ENCODE measurements around the gene ABCA13.

ABCA13 gene

DNA sequence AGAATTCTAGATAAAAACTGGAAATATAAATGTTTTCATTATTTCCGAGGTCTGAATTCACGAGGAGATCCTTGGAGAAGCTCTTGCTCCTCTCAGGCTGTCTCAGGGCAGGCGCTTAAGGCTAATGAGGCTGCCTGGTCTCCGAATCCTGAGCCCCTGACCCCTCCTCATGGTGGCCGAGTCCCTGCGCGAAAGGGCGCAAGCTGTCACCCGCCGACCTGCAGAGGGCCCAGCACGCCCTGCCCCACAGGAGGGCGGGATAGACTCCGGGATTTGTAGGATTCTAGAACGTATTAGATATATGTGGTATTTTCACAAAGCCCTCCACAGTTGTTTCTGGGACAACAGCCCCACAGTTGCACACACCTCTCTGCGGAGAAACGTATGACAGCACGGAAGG, 284.1 kb downstream of the ABCA13 start:
- no peak overlapping the region for H3K4me3 ChIP-seq (ENCODE audit: low read depth, low read length)
- no peaks in the 10 kb centered on the region for H3K4me1 ChIP-seq (ENCODE audit: control insufficient read depth, insufficient read depth, low read length)
- H3K9me3 ChIP-seq (ENCODE audit: control insufficient read depth, insufficient read depth, low read depth, low read length), result no peaks in the 10 kb centered on the region
- POLR2A ChIA-PET, result no interaction called here
- H3K27ac ChIP-seq (ENCODE audit: extremely low read depth, low read depth, low read length), result no peak overlapping the region
- H3K36me3 ChIP-seq (ENCODE audit: control insufficient read depth in 2 of 2, insufficient read depth in 1 of 2, low read length in 2 of 2), result no peaks in the 10 kb centered on the region
- CTCF ChIA-PET, result no interaction called here
- no peak for TF ChIP-seq ZNF19 (tag by site-specific recombination; IDR thresholded peaks at IDR 0.05; ENCODE audit: low read depth)

- CTCF ChIA-PET, result interaction anchor here (0.6 kb wide), 1 partner anchor 361 kb away, joined by 4 read pairs; no protein-coding TSS in a partner anchor
- Histone ChIP-seq H3K4me3 (ENCODE audit: low read depth, low read length) (no peak overlapping the region), H3K27ac (ENCODE audit: extremely low read depth, low read depth, low read length) (no peak overlapping the region), H3K36me3 (ENCODE audit: control insufficient read depth in 2 of 2, insufficient read depth in 1 of 2, low read length in 2 of 2) (no peaks in the 10 kb centered on the region), H3K4me1 (ENCODE audit: control insufficient read depth, insufficient read depth, low read length) (no peaks in the 10 kb centered on the region), H3K9me3 (ENCODE audit: control insufficient read depth, insufficient read depth, low read depth, low read length) (no peaks in the 10 kb centered on the region)
- POLR2A ChIA-PET, result no interaction called here
- TF ChIP-seq ZNF654 (tag by site-specific recombination; IDR thresholded peaks at IDR 0.05; ENCODE audit: low read depth) (no peak), HOXC10 (CRISPR knock-in tag; IDR thresholded peaks at IDR 0.05) (no peak), ZNF280D (tag by site-specific recombination; IDR thresholded peaks at IDR 0.05) (no peak), ZNF658 (tag by site-specific recombination; IDR thresholded peaks at IDR 0.05) (no peak), ZNF10 (tag by site-specific recombination; IDR thresholded peaks at IDR 0.05) (no peak)
- TF ChIP-seq, protein P1, sequence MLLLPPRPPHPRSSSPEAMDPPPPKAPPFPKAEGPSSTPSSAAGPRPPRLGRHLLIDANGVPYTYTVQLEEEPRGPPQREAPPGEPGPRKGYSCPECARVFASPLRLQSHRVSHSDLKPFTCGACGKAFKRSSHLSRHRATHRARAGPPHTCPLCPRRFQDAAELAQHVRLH (tag by site-specific recombination; IDR thresholded peaks at IDR 0.05), result no peak
Measured at GRCh38 chr7:48458701-48459524, 287.7 kb downstream of the ABCA13 start.

DNA sequence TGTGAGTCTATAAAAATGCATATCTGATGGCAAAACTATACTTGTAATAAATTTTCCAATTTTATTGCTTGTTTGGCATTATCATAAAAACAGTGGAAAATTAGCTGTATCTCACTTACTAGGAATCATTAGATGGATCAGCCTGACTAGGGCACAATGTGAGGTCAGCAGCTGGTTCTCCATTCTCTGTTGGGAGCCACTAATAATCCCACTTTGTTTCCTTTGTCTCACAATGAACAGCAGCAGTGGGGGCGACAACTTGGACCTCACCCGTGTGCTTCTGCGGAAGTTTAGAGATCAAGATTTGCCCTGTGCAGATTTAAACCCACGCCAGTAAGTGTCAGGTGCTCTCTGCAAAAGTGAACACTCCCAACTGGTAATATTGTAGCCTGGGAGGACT, 295.5 kb downstream of the ABCA13 start:
- CTCF ChIA-PET, result interaction anchor here (0.7 kb wide), 1 partner anchor 344 kb away, joined by 3 read pairs; no protein-coding TSS in a partner anchor
- POLR2A ChIA-PET, result no interaction called here
- Histone ChIP-seq H3K9me3 (ENCODE audit: control insufficient read depth, insufficient read depth, low read depth, low read length) (no peaks in the 10 kb centered on the region), H3K4me1 (ENCODE audit: control insufficient read depth, insufficient read depth, low read length) (no peaks in the 10 kb centered on the region), H3K36me3 (ENCODE audit: control insufficient read depth in 2 of 2, insufficient read depth in 1 of 2, low read length in 2 of 2) (no peaks in the 10 kb centered on the region), H3K4me3 (ENCODE audit: low read depth, low read length) (no peak overlapping the region), H3K27ac (ENCODE audit: extremely low read depth, low read depth, low read length) (no peak overlapping the region)
- TF ChIP-seq ZNF146 (tag by site-specific recombination; IDR thresholded peaks at IDR 0.05) (no peak), KLF10 (tag by site-specific recombination; IDR thresholded peaks at IDR 0.05) (no peak)

DNA sequence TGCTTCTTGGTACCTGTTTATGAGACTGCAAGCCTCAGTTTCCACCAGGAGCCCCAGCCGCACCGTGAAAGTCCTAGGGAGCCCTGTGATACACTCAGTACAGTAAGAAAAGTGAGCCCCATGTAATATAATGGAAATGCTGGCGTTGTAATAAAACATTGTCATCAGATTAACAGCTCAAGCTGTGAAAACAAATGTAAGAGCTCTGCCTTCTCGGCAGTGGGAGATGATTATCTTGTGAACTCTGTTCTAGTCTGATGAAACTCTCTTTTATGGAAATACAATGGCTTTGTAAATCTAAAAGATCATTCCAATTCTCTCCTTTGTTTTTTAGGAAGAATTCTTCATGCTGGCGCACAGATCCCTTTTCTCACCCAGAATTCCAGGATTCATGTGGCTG, 299.9 kb downstream of the ABCA13 start:
- ChIA-PET CTCF (no interaction called here), POLR2A (no interaction called here)
- no peak overlapping the region for H3K27ac ChIP-seq (ENCODE audit: extremely low read depth, low read depth, low read length)
- TF ChIP-seq MZF1 (tag by site-specific recombination; IDR thresholded peaks at IDR 0.05; ENCODE audit: borderline replicate concordance) (no peak), SP7 (tag by site-specific recombination; IDR thresholded peaks at IDR 0.05) (no peak), ZNF292 (tag by site-specific recombination; IDR thresholded peaks at IDR 0.05; ENCODE audit: borderline replicate concordance, low read depth) (no peak), ZNF223 (tag by site-specific recombination; IDR thresholded peaks at IDR 0.05) (no peak), KLF1 (tag by site-specific recombination; IDR thresholded peaks at IDR 0.05) (no peak), KLF16 (tag by site-specific recombination; IDR thresholded peaks at IDR 0.05) (no peak), ZNF202 (tag by site-specific recombination; IDR thresholded peaks at IDR 0.05; ENCODE audit: borderline replicate concordance) (no peak), ZNF248 (tag by site-specific recombination; IDR thresholded peaks at IDR 0.05) (no peak), ZNF791 (tag by site-specific recombination; IDR thresholded peaks at IDR 0.05) (no peak), ZNF404 (tag by site-specific recombination; IDR thresholded peaks at IDR 0.05) (no peak)
- TF ChIP-seq, protein P2, sequence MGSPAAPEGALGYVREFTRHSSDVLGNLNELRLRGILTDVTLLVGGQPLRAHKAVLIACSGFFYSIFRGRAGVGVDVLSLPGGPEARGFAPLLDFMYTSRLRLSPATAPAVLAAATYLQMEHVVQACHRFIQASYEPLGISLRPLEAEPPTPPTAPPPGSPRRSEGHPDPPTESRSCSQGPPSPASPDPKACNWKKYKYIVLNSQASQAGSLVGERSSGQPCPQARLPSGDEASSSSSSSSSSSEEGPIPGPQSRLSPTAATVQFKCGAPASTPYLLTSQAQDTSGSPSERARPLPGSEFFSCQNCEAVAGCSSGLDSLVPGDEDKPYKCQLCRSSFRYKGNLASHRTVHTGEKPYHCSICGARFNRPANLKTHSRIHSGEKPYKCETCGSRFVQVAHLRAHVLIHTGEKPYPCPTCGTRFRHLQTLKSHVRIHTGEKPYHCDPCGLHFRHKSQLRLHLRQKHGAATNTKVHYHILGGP (tag by site-specific recombination; IDR thresholded peaks at IDR 0.05), result no peak
- TF ChIP-seq, protein P3, sequence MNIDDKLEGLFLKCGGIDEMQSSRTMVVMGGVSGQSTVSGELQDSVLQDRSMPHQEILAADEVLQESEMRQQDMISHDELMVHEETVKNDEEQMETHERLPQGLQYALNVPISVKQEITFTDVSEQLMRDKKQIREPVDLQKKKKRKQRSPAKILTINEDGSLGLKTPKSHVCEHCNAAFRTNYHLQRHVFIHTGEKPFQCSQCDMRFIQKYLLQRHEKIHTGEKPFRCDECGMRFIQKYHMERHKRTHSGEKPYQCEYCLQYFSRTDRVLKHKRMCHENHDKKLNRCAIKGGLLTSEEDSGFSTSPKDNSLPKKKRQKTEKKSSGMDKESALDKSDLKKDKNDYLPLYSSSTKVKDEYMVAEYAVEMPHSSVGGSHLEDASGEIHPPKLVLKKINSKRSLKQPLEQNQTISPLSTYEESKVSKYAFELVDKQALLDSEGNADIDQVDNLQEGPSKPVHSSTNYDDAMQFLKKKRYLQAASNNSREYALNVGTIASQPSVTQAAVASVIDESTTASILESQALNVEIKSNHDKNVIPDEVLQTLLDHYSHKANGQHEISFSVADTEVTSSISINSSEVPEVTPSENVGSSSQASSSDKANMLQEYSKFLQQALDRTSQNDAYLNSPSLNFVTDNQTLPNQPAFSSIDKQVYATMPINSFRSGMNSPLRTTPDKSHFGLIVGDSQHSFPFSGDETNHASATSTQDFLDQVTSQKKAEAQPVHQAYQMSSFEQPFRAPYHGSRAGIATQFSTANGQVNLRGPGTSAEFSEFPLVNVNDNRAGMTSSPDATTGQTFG (tag by site-specific recombination; IDR thresholded peaks at IDR 0.05; ENCODE audit: borderline replicate concordance), result no peak
- TF ChIP-seq, protein P1 (tag by site-specific recombination; IDR thresholded peaks at IDR 0.05), result no peak

More for the DNA sequence above, 299.9 kb downstream of the ABCA13 start:
- Histone ChIP-seq H3K9me3 (ENCODE audit: control insufficient read depth, insufficient read depth, low read depth, low read length) (no peaks in the 10 kb centered on the region), H3K4me1 (ENCODE audit: control insufficient read depth, insufficient read depth, low read length) (no peaks in the 10 kb centered on the region), H3K4me3 (ENCODE audit: low read depth, low read length) (no peak overlapping the region), H3K36me3 (ENCODE audit: control insufficient read depth in 2 of 2, insufficient read depth in 1 of 2, low read length in 2 of 2) (no peaks in the 10 kb centered on the region)
